IMR-90 (cell line): ENCODE measurements around the gene S1PR2. TPM values are rescaled to one million over a fixed set of nuclear protein-coding genes. Genes with fewer than 3 reads are reported as not detected.

Experiments
- ATAC-seq: fragments of 200-7000 bp; cut with Tn5 transposase; 2 replicates; pipeline ENCODE4 v1.9.1; 2020; ENCODE audit warnings: low read depth, mild to moderate bottlenecking, moderate library complexity
- BruUV-seq: library from RNA; stranded (reverse); fragments of 400-500 nt; replicated peaks from 2 replicates; lab custom pipeline; 2021; lab: Mats Ljungman, UMichigan
- CTCF ChIA-PET: fragments of 300-600 bp; formaldehyde crosslinking; extraction: SDS; loops from one replicate; lab custom pipeline; 2021; ENCODE audit warnings: antibody characterized with exemption; lab: Yijun Ruan, JAX
- POLR2A ChIA-PET: fragments of 300-600 bp; sonication (Branson Sonifier 250); formaldehyde crosslinking; loops from one replicate; lab custom pipeline; 2022; ENCODE audit warnings: antibody characterized with exemption; ENCODE audit not compliant: unreplicated experiment; lab: Charles Lee
- DNase-seq: peaks from one replicate; pipeline ENCODE4 v3.0.0; 2013
- H2AFZ ChIP-seq: replicated peaks from 2 replicates; pipeline ENCODE3; 2013; ENCODE audit warnings: low read length, mild to moderate bottlenecking; ENCODE audit not compliant: poor library complexity
- H2AK5ac ChIP-seq: 2 replicates; pipeline ENCODE4 v1.6.1; 2013; ENCODE audit warnings: low read depth, low read length, inconsistent platforms
- H2AK9ac ChIP-seq: replicated peaks from 2 replicates; pipeline ENCODE3; 2013; ENCODE audit warnings: mild to moderate bottlenecking, low read depth, low read length, moderate library complexity; ENCODE audit not compliant: poor library complexity
- H2BK120ac ChIP-seq: 2 replicates; pipeline ENCODE4 v1.6.1; 2013; ENCODE audit warnings: low read depth, low read length, inconsistent platforms
- H2BK15ac ChIP-seq: 3 replicates; pipeline ENCODE4 v1.6.1; 2013; ENCODE audit warnings: low read depth, low read length, inconsistent platforms
- H2BK20ac ChIP-seq: 2 replicates; pipeline ENCODE4 v1.6.1; 2013; ENCODE audit warnings: low read depth, mild to moderate bottlenecking, inconsistent platforms, low read length, moderate library complexity
- H2BK5ac ChIP-seq: 2 replicates; pipeline ENCODE4 v1.6.1; 2013; ENCODE audit warnings: mild to moderate bottlenecking, low read depth, low read length, inconsistent platforms; ENCODE audit not compliant: poor library complexity, severe bottlenecking
- H3K14ac ChIP-seq: replicated peaks from 2 replicates; pipeline ENCODE4 v1.6.1; 2013; ENCODE audit warnings: low read depth, low read length, inconsistent platforms
- H3K18ac ChIP-seq: 2 replicates; pipeline ENCODE4 v1.6.1; 2013; ENCODE audit warnings: low read depth, low read length, control low read depth
- H3K23ac ChIP-seq: 2 replicates; pipeline ENCODE4 v1.6.1; 2013; ENCODE audit warnings: low read depth, low read length, inconsistent platforms
- H3K27ac ChIP-seq: 2 replicates; pipeline ENCODE4 v1.5.1; 2013; ENCODE audit warnings: mild to moderate bottlenecking, control low read depth, low read length; ENCODE audit not compliant: insufficient read depth
- H3K27me3 ChIP-seq: 2 replicates; pipeline ENCODE4 v1.6.1; 2013; ENCODE audit warnings: low read length; ENCODE audit not compliant: control insufficient read depth, insufficient read depth
- H3K36me3 ChIP-seq: 2 replicates; pipeline ENCODE4 v1.6.1; 2013; ENCODE audit warnings: low read length, mixed read lengths; ENCODE audit not compliant: control insufficient read depth, insufficient read depth
- H3K4ac ChIP-seq: 2 replicates; pipeline ENCODE4 v1.6.1; 2013; ENCODE audit warnings: low read depth, low read length, inconsistent platforms
- H3K4me1 ChIP-seq: 2 replicates; pipeline ENCODE4 v1.6.1; 2013; ENCODE audit warnings: low read length, mixed read lengths; ENCODE audit not compliant: control insufficient read depth, insufficient read depth
- H3K4me2 ChIP-seq: 2 replicates; pipeline ENCODE4 v1.6.1; 2013; ENCODE audit warnings: low read depth, mild to moderate bottlenecking, control low read depth, low read length, moderate library complexity
- H3K4me3 ChIP-seq: 2 replicates; pipeline ENCODE4 v1.5.1; 2013; ENCODE audit warnings: low read depth, mild to moderate bottlenecking, control low read depth, low read length, moderate library complexity; ENCODE audit not compliant: insufficient read depth
- H3K56ac ChIP-seq: 2 replicates; pipeline ENCODE4 v1.6.1; 2013; ENCODE audit warnings: low read length, inconsistent platforms; ENCODE audit not compliant: insufficient read depth; ENCODE audit errors: extremely low read depth
- H3K79me1 ChIP-seq, 2 experiments: 2 replicates each; pipeline ENCODE4 v1.6.1; 2013; ENCODE audit warnings: low read length in 2 of 2, inconsistent platforms in 1 of 2, low read depth in 1 of 2
- H3K9ac ChIP-seq: 2 replicates; pipeline ENCODE4 v1.6.1; 2013; ENCODE audit warnings: low read depth, low read length, control low read depth
- H3K9me1 ChIP-seq: 2 replicates; pipeline ENCODE4 v1.6.1; 2013; ENCODE audit warnings: low read length, inconsistent platforms; ENCODE audit not compliant: insufficient read depth
- H3K9me3 ChIP-seq: 2 replicates; pipeline ENCODE4 v1.6.1; 2013; ENCODE audit warnings: low read length; ENCODE audit not compliant: control insufficient read depth, insufficient read depth
- H4K20me1 ChIP-seq: 2 replicates; pipeline ENCODE4 v1.6.1; 2013; ENCODE audit warnings: low read length, inconsistent platforms; ENCODE audit not compliant: insufficient read depth
- H4K5ac ChIP-seq: 2 replicates; pipeline ENCODE4 v1.6.1; 2013; ENCODE audit warnings: mild to moderate bottlenecking, low read depth, low read length, control low read depth
- H4K8ac ChIP-seq, 2 experiments: 2 replicates each; pipeline ENCODE4 v1.6.1; 2013; ENCODE audit warnings: low read depth in 2 of 2, low read length in 2 of 2, control low read depth in 1 of 2, inconsistent platforms in 1 of 2
- H4K91ac ChIP-seq: 2 replicates; pipeline ENCODE4 v1.6.1; 2013; ENCODE audit warnings: low read depth, low read length, inconsistent platforms; ENCODE audit not compliant: insufficient read depth
- CTCF ChIP-seq: conservative IDR thresholded peaks from 2 replicates; pipeline ENCODE4 v1.5.1; 2012; ENCODE audit warnings: mild to moderate bottlenecking, low read depth, low read length, improper control_type of control experiment
- SMC3 ChIP-seq: fragments of 150-350 bp; IDR thresholded peaks from 2 replicates; pipeline ENCODE4 v1.6.1; 2016; ENCODE audit warnings: low read depth, mild to moderate bottlenecking, antibody characterized with exemption, low read length, moderate library complexity
- WGBS, 2 experiments: methylation state at CpG; one replicate each; pipeline versions ENCODE4 v1.1.5 to v1.1.7; 2013; ENCODE audit warnings: missing lambda C conversion rate in 2 of 2; ENCODE audit not compliant: insufficient read length in 1 of 2; ENCODE audit errors: extremely low coverage in 2 of 2; 5-methylcytosine and 5-hydroxymethylcytosine counted together
- dilution Hi-C: fragments of 300-500 bp; cut with HindIII; formaldehyde crosslinking; loops from one replicate; pipeline ENCODE4 v1.14.3; 2018; ENCODE audit warnings: low sequenced_read_pairs; ENCODE audit not compliant: unreplicated experiment
- in situ Hi-C: fragments of 300-500 bp; cut with MboI; formaldehyde crosslinking; loops from 3 replicates; pipeline ENCODE4 v1.14.3; 2019; ENCODE audit warnings: low sequenced_read_pairs, inconsistent platforms, mixed read lengths
- intact Hi-C: fragments of 100-400 bp; cut with micrococcal nuclease; formaldehyde crosslinking; loops from 2 replicates; pipeline ENCODE4 v1.10.0; 2022
- polyA plus RNA-seq, 3 experiments: library from polyadenylated mRNA; depleted of rRNA; stranded (reverse); fragments of >200 nt; gene quantifications; 2 replicates each; pipeline ENCODE4 v1.2.3, GENCODE V29; 2012; ENCODE audit warnings: low replicate concordance in 1 of 3
- total RNA-seq: library from RNA; depleted of rRNA; stranded (reverse); fragments of >200 nt; gene quantifications from 2 replicates; pipeline ENCODE4 v1.2.3, GENCODE V29; 2012

S1PR2 gene
- total and polyA plus RNA-seq, 2 of the 4 experiments (the other 2 are of a cell fraction) = 14.0 to 15.0 TPM

GRCh38 chr19:10227026-10227971 is 3.8 kb downstream of the S1PR2 start:
- H3K23ac ChIP-seq = peak overlapping the region; percentile 98
- H3K4me1 ChIP-seq = peaks cover 27% of the 10 kb centered on the region
- peak overlapping the region; percentile 95 for H3K27ac ChIP-seq
- H4K91ac ChIP-seq = peak overlapping the region; percentile 95
- TF ChIP-seq SMC3 (no peak), CTCF (peak; percentile 10; the same call in 1 of the 2 replicates)
- in situ Hi-C loops = no loop called here
- ChIA-PET POLR2A (interaction anchor here (0.8 kb wide), 1 partner anchor 24 kb away, joined by 5 read pairs; the partner anchor contains the start of gene MRPL4), CTCF (no interaction called here)
- peak overlapping the region; percentile 68 for H3K18ac ChIP-seq
- peak overlapping the region; percentile 97; the same call in 1 of the 3 replicates for H2BK15ac ChIP-seq
- dilution Hi-C loops = no loop called here
- H2AFZ ChIP-seq = peak overlapping the region; percentile 84
- peak overlapping the region; percentile 87 for H2BK120ac ChIP-seq
- peak overlapping the region; percentile 98 for H2AK9ac ChIP-seq
- no TSS peak for BruUV-seq
- no peak overlapping the region for H3K4me3 ChIP-seq
- no peaks in the 10 kb centered on the region for H3K27me3 ChIP-seq
- H3K14ac ChIP-seq = peak overlapping the region; percentile 97
- H3K4ac ChIP-seq = peak overlapping the region; percentile 98
- peaks cover 27% of the 10 kb centered on the region for H3K36me3 ChIP-seq
- peak overlapping the region; percentile 88 for H2BK20ac ChIP-seq
- WGBS, 2 experiments = 53% methylated on average over 11 of the region's 28 CpGs; no CpG with 5 or more reads in 1 of the 2 experiments
- peak overlapping the region; percentile 98 for H2AK5ac ChIP-seq
- H3K79me1 ChIP-seq = peaks cover 29 to 79% of the 10 kb centered on the region in 2 experiments; a peak in 3 of 4 replicates
- H4K8ac ChIP-seq = peak overlapping the region; percentile 65 to 97
- peak overlapping the region; percentile 91 for H2BK5ac ChIP-seq
- H3K56ac ChIP-seq = no peak overlapping the region; the same call in none of the 2 replicates
- peaks cover 30% of the 10 kb centered on the region for H4K20me1 ChIP-seq
- peak overlapping the region; percentile 53 for H3K9ac ChIP-seq
- no peak for DNase-seq
- peak; percentile 13; the same call in 1 of the 2 replicates for ATAC-seq
- intact Hi-C loops = no loop called here
- H3K9me3 ChIP-seq = no peaks in the 10 kb centered on the region
- peak overlapping the region; percentile 69 for H3K4me2 ChIP-seq
- H3K9me1 ChIP-seq = peaks cover 25% of the 10 kb centered on the region
- H4K5ac ChIP-seq = peak overlapping the region; percentile 77
